K562 (cell line): ENCODE results near the gene GBA2. TPM values are rescaled to one million over a fixed set of nuclear protein-coding genes. Genes with fewer than 3 reads are reported as not detected.

Source experiments
- ATF7 ChIP-seq: fragments of 450-650 bp; IDR thresholded peaks from 2 replicates; pipeline ENCODE4 v1.7.1; 2014; ENCODE audit warnings: mild to moderate bottlenecking, moderate library complexity
- CBFB ChIP-seq: sonication (generic); formaldehyde crosslinking; IDR thresholded peaks from 2 replicates; pipeline ENCODE4 v1.4.0; 2020; ENCODE audit warnings: mild to moderate bottlenecking, missing genetic modification reagents
- CSDE1 ChIP-seq, 2 experiments: fragments of 450-650 bp; IDR thresholded peaks; 2 replicates each; pipeline ENCODE4 v1.6.1; 2016; ENCODE audit warnings: mild to moderate bottlenecking in 1 of 2
- ETS2 ChIP-seq: IDR thresholded peaks from 2 replicates; pipeline ENCODE4 v1.6.1; 2016; ENCODE audit warnings: borderline replicate concordance, missing genetic modification characterization, mild to moderate bottlenecking, moderate library complexity, missing compliant biosample characterization; ENCODE audit not compliant: poor library complexity, severe bottlenecking
- EZH2 ChIP-seq: IDR thresholded peaks from 2 replicates; pipeline ENCODE4 v1.6.1; 2012; ENCODE audit warnings: low read depth, mild to moderate bottlenecking, inconsistent platforms, low read length, borderline replicate concordance
- FIP1L1 ChIP-seq: fragments of 200-400 bp; formaldehyde crosslinking; IDR thresholded peaks from 2 replicates; pipeline ENCODE4 v1.6.1; 2018; ENCODE audit warnings: mild to moderate bottlenecking, low read depth, low read length; ENCODE audit not compliant: poor library complexity, severe bottlenecking
- HMG20A ChIP-seq: fragments of 450-650 bp; formaldehyde crosslinking; conservative IDR thresholded peaks from 2 replicates; pipeline ENCODE4 v1.4.0; 2020; ENCODE audit warnings: mild to moderate bottlenecking, mixed read lengths
- PHB ChIP-seq: fragments of 250-450 bp; sonication (Bioruptor Pico); IDR thresholded peaks from 2 replicates; pipeline ENCODE4 v1.5.0; 2021
- RAD51 ChIP-seq: fragments of 450-650 bp; IDR thresholded peaks from 2 replicates; pipeline ENCODE4 v1.7.1; 2016; ENCODE audit warnings: low read depth, mild to moderate bottlenecking, borderline replicate concordance
- ZNF561 ChIP-seq: fragments of 450-650 bp; formaldehyde crosslinking; conservative IDR thresholded peaks from 2 replicates; pipeline ENCODE4 v1.4.0; 2020; ENCODE audit warnings: mild to moderate bottlenecking, moderate library complexity
- polyA plus RNA-seq, 8 experiments: library from polyadenylated mRNA; depleted of rRNA in 4 of 8; stranded (reverse) in 5 of 8; unstranded in 3 of 8; fragments of >200 nt; fragmentation: Nextera tagmentation in 2 of 8; fragmentation: Illumina TruSeq in 1 of 8; extraction: Ambion mirVana in 2 of 8; extraction: Trizol in 1 of 8; gene quantifications; 2 replicates each; pipeline versions ENCODE4 v1.2.1 to v1.2.3, GENCODE V29; 2011 to 2014; ENCODE audit warnings: inconsistent platforms in 1 of 8, missing spikeins in 1 of 8
- total RNA-seq, 7 experiments: library from RNA; depleted of rRNA in 6 of 7; stranded (reverse); fragments of >200 nt in 6 of 7; fragmentation: Illumina TruSeq in 2 of 7; extraction: Trizol in 2 of 7; gene quantifications; 2 replicates each; pipeline versions ENCODE4 v1.2.1 to v1.2.3, GENCODE V29; 2011 to 2021; ENCODE audit warnings: low replicate concordance in 1 of 7
- TF ChIP-seq, protein P1 (sequence below): fragments of 200-800 bp; sonication (Bioruptor generic); IDR thresholded peaks from 2 replicates; pipeline ENCODE4 v1.6.1; 2016; ENCODE audit warnings: missing genetic modification characterization, missing compliant biosample characterization
- TF ChIP-seq, protein P2 (sequence below): fragments of 450-650 bp; formaldehyde crosslinking; IDR thresholded peaks from 2 replicates; pipeline ENCODE4 v1.4.0; 2020; ENCODE audit warnings: mild to moderate bottlenecking, moderate library complexity
- TF ChIP-seq, protein P3 (sequence below): sonication (generic); IDR thresholded peaks from 2 replicates; pipeline ENCODE4 v1.6.1; 2016
- TF ChIP-seq, protein P4 (sequence below): fragments of 250-450 bp; sonication (Bioruptor Pico); IDR thresholded peaks from 2 replicates; pipeline ENCODE4 v1.8.0; 2021; ENCODE audit warnings: mild to moderate bottlenecking, moderate library complexity
- TF ChIP-seq, protein P5 (sequence below), 2 experiments: IDR thresholded peaks; 2 replicates each; pipeline ENCODE4 v1.6.1; 2012; ENCODE audit warnings: improper control_type of control experiment in 2 of 2, low read depth in 2 of 2, low read length in 2 of 2, borderline replicate concordance in 1 of 2

Gene GBA2
- total and polyA plus RNA-seq, 9 of the 15 experiments (the other 6 are each of a cell fraction or from before 2014, with no cell fraction given) = 14.1 to 60.4 (median 32.1) TPM

DNA sequence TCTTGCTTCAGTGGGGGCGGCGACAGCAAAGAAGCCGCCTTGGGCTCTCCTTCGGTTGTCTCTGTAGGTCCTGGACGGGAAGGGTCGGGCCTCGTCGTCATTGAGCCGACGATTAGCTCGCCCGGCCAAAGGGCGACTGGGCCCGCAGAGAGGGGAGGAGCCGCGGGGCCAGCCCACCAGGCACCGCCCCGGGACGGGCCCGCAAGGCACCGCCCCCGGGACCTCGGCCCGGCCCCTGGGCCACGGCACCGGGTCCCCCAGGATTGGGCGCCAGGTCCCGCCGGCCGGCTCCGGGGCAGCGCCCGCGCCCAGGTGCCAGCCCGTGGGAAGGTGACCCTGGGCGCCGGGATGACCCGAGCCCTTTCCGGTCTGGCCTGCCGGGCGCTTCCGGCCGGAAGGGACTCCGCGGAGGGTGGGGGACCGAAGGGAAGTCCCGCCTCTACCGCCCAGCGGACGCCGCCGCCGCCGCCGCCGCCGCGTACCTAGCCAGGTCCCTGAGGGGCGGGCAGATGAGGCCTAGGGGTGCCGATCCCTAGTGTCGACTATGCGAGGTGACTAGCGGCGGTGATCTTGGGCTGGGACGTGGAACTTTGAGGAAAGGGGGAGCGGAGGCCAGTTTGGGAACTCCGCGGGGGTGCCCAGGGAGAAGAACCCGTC lies at the start of gene GBA2, which contains the start of gene RGP1 (continued):
- TF ChIP-seq, protein P1, sequence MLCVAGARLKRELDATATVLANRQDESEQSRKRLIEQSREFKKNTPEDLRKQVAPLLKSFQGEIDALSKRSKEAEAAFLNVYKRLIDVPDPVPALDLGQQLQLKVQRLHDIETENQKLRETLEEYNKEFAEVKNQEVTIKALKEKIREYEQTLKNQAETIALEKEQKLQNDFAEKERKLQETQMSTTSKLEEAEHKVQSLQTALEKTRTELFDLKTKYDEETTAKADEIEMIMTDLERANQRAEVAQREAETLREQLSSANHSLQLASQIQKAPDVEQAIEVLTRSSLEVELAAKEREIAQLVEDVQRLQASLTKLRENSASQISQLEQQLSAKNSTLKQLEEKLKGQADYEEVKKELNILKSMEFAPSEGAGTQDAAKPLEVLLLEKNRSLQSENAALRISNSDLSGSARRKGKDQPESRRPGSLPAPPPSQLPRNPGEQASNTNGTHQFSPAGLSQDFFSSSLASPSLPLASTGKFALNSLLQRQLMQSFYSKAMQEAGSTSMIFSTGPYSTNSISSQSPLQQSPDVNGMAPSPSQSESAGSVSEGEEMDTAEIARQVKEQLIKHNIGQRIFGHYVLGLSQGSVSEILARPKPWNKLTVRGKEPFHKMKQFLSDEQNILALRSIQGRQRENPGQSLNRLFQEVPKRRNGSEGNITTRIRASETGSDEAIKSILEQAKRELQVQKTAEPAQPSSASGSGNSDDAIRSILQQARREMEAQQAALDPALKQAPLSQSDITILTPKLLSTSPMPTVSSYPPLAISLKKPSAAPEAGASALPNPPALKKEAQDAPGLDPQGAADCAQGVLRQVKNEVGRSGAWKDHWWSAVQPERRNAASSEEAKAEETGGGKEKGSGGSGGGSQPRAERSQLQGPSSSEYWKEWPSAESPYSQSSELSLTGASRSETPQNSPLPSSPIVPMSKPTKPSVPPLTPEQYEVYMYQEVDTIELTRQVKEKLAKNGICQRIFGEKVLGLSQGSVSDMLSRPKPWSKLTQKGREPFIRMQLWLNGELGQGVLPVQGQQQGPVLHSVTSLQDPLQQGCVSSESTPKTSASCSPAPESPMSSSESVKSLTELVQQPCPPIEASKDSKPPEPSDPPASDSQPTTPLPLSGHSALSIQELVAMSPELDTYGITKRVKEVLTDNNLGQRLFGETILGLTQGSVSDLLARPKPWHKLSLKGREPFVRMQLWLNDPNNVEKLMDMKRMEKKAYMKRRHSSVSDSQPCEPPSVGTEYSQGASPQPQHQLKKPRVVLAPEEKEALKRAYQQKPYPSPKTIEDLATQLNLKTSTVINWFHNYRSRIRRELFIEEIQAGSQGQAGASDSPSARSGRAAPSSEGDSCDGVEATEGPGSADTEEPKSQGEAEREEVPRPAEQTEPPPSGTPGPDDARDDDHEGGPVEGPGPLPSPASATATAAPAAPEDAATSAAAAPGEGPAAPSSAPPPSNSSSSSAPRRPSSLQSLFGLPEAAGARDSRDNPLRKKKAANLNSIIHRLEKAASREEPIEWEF (CRISPR knock-in tag) = no peak
- TF ChIP-seq ZNF561 (CRISPR knock-in tag) (no peak), PHB (CRISPR knock-in tag) (no peak), HMG20A (no peak), ATF7 (peak; percentile 38; the same call in 1 of the 2 replicates), ETS2 (no peak), EZH2 (no peak), CBFB (CRISPR knock-in tag) (no peak), FIP1L1 (peak; percentile 40), RAD51 (no peak), CSDE1 (IDR thresholded peaks at IDR 0.05) (no peak)
- TF ChIP-seq, protein P2, sequence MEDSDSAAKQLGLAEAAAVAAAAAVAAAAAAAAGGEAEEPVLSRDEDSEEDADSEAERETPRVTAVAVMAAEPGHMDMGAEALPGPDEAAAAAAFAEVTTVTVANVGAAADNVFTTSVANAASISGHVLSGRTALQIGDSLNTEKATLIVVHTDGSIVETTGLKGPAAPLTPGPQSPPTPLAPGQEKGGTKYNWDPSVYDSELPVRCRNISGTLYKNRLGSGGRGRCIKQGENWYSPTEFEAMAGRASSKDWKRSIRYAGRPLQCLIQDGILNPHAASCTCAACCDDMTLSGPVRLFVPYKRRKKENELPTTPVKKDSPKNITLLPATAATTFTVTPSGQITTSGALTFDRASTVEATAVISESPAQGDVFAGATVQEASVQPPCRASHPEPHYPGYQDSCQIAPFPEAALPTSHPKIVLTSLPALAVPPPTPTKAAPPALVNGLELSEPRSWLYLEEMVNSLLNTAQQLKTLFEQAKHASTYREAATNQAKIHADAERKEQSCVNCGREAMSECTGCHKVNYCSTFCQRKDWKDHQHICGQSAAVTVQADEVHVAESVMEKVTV (CRISPR knock-in tag) = no peak
- TF ChIP-seq, protein P3, sequence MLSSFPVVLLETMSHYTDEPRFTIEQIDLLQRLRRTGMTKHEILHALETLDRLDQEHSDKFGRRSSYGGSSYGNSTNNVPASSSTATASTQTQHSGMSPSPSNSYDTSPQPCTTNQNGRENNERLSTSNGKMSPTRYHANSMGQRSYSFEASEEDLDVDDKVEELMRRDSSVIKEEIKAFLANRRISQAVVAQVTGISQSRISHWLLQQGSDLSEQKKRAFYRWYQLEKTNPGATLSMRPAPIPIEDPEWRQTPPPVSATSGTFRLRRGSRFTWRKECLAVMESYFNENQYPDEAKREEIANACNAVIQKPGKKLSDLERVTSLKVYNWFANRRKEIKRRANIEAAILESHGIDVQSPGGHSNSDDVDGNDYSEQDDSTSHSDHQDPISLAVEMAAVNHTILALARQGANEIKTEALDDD = no peak
- TF ChIP-seq, protein P4, sequence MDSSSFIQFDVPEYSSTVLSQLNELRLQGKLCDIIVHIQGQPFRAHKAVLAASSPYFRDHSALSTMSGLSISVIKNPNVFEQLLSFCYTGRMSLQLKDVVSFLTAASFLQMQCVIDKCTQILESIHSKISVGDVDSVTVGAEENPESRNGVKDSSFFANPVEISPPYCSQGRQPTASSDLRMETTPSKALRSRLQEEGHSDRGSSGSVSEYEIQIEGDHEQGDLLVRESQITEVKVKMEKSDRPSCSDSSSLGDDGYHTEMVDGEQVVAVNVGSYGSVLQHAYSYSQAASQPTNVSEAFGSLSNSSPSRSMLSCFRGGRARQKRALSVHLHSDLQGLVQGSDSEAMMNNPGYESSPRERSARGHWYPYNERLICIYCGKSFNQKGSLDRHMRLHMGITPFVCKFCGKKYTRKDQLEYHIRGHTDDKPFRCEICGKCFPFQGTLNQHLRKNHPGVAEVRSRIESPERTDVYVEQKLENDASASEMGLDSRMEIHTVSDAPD = no peak
- TF ChIP-seq, protein P5, sequence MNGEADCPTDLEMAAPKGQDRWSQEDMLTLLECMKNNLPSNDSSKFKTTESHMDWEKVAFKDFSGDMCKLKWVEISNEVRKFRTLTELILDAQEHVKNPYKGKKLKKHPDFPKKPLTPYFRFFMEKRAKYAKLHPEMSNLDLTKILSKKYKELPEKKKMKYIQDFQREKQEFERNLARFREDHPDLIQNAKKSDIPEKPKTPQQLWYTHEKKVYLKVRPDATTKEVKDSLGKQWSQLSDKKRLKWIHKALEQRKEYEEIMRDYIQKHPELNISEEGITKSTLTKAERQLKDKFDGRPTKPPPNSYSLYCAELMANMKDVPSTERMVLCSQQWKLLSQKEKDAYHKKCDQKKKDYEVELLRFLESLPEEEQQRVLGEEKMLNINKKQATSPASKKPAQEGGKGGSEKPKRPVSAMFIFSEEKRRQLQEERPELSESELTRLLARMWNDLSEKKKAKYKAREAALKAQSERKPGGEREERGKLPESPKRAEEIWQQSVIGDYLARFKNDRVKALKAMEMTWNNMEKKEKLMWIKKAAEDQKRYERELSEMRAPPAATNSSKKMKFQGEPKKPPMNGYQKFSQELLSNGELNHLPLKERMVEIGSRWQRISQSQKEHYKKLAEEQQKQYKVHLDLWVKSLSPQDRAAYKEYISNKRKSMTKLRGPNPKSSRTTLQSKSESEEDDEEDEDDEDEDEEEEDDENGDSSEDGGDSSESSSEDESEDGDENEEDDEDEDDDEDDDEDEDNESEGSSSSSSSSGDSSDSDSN (IDR thresholded peaks at IDR 0.05; ENCODE audit: borderline replicate concordance in 1 of 2, low read depth in 2 of 2, low read length in 2 of 2) = 0 out of 4 replicates have a peak, but pooled peaks of 1 of the 2 experiments have one; percentile 46
